Astrocyte (in vitro differentiated cells and primary cell): ENCODE results near the gene CD2.

Experiments
- CTCF ChIP-seq: IDR thresholded peaks from 2 replicates; pipeline ENCODE4 v1.5.1; 2011; ENCODE audit warnings: low read depth, mild to moderate bottlenecking, inconsistent platforms, low read length, moderate library complexity; ENCODE audit not compliant: insufficient read depth
- EZH2 ChIP-seq: IDR thresholded peaks from 2 replicates; pipeline ENCODE4 v1.6.1; 2012; ENCODE audit warnings: mild to moderate bottlenecking, low read length, inconsistent platforms; ENCODE audit not compliant: insufficient read depth

GRCh38 chr1:116710420-116711262 lies 43.6 kb upstream of the CD2 start:
- no peak for TF ChIP-seq EZH2
- no peak for TF ChIP-seq CTCF
